ENCODE data around the gene CRYZL1.
"Not testable (repeated sequence)": the region's sequence is repeated elsewhere in the genome, so short reads cannot be mapped to it uniquely, and the experiment has no call there.

CRYZL1 gene

GRCh38 chr21:33641352-33642026, at the start of gene CRYZL1:
Gene CRYZL1, minus strand, starts transcription at chr21:33641741. Its CDS starts 10,190 bp downstream, at chr21:33631551.
- DNase-seq, result peak; percentile 99

DNA sequence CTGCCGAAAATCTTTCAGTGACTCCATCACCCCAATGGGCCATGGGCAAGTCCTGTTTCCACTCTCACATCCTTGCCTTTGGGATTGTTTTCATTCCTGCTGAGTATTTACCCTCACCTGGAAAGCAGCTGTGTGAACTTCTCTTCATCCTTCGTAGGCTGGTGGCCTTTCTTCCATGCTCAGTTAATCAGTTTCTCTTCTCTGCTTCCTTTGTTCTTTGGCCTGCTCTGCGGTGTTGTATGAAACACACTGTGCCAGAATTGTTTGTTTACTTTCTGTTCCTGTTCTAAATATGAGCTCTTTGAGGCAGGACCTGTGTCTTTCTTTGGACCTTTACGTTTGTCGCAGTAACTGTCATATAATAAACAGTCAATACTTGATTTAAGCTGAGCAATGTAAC, 49.3 kb upstream of the CRYZL1 start:
- no peak for DNase-seq

- no peak for DNase-seq
Observed at GRCh38 chr21:33688353-33688752, 46.8 kb upstream of the CRYZL1 start.

DNA sequence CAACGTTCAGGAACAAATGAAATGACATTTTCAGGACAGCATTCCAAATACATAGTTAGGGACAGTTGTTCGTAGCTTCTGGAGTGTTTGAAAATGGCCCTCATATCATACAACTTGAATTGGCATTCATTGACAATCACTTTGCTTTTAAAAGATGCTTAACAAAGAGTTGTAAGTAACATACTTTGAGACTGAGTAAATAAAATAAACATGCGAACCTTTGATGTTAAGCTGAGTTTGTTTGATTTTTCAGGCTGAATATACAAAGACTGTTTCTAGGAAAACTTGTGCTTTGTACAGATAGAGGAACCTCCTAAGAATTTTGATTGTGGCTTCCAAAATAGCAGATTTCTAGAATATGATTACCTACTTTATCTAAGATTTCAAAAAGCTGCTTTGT, 46.1 kb upstream of the CRYZL1 start:
- no peak for DNase-seq

- DNase-seq, result no peak
Observed at GRCh38 chr21:33686386-33686785, 44.8 kb upstream of the CRYZL1 start.

- DNase-seq, result no peak
Observed at GRCh38 chr21:33685613-33686197, 44.2 kb upstream of the CRYZL1 start.

DNA sequence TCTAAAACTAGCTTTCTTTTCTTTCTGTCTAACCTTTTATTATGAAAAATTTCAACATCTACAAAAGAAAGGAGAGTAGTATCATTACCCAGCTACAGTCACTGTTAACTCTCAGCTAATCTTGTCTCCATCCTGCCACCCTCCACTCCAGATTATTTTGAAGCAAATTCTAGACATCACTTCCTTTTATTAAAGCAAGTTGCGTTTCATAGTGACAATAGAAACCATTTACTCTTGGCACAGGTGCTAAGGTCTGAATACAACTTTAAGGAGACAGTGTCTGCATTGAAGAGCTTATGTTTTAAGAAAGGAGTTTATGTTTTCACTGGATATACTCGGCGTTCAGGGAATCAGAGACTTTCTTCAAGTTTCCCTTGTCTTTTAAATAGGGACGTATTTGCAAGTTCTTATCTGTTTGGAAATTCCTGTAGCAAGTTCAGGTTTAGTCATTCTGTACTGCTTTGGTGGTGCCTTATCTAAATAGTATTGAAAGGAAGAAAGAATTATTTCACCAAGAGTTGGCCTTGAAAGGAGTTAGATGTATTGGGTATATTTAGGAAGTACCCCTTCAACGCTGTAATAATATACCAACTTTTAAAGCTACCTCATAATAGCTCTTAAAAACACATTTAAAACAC, 43.5 kb upstream of the CRYZL1 start:
- no peak for DNase-seq

- DNase-seq, result no peak
Observed at GRCh38 chr21:33684068-33684467, 42.5 kb upstream of the CRYZL1 start.

- no peak for DNase-seq
Observed at GRCh38 chr21:33682992-33683627, 41.6 kb upstream of the CRYZL1 start.

DNA sequence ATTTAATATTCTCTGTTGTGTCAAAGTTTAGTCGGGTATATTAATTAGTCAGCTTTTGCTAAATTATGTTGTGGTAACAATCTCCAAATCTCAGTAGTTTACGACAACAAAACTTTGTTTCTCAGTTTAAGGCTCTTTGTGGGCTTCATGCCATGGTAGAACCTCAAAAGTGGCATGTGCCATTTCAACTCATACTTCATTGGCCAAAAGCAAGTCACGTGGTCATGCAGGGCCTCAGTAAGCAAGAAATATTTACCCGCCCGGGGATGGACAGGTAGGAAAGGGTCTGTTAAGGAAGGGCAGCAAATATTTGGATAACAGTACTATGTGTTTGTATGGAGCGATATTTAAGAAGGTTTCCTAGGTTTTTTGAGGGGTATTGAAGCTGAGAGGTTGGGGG, 39.3 kb upstream of the CRYZL1 start:
- DNase-seq, result no peak

DNA sequence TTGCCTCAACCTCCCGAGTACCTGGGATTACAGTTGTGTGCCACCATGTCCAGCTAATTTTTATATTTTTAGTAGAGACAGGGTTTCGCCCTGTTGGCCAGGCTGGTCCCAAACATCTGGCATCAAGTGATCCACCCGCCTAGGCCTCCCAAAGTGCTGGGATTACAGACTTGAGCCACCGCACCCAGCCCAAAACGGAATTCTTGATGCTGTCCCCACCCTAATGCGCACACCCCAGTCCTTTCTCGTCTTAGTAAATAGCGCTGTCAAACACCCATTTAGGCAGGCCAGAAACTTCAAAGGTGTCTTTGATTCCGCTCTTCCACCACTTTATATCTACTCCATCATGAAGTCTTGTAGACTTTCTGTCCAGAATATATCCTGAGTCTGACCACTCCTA, 35.9 kb upstream of the CRYZL1 start:
- DNase-seq, result no peak

DNA sequence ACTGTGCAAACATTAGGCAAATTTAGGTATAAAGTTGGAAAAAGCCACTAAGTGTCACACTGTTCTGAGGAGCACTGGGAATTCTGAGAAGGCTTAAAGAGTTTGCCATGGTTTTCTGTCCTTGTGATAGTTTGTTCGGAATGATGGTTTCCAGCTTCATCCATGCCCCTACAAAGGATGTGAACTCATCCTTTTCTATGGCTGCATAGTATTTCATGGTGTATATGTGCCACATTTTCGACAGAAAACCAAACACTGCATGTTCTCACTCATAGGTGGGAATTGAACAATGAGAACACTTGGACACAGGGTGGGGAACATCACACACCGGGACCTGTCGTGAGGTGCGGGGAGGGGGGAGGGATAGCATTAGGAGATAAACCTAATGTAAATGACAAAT, 35.1 kb upstream of the CRYZL1 start:
- not testable (repeated sequence) for DNase-seq

DNA sequence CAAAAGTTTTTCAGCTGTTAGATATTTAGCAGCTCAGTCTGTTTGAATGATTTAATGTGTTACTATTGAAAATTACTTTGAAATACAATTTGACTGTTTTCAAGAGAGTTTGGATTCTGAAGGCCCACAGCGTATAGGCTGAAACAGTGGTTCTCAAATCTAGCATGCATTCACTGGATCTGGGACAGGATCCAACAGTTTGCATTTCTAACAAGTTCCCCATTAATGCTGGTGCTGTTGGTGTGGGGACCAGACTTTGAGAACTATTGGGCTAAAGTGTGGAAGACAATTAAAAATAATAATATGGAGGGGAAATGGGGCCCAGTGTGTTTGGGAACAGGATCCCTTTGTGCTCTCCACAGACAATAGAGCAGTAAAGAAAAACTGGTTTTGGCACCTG, 32.7 kb upstream of the CRYZL1 start:
- DNase-seq, result no peak

- DNase-seq, result no peak
Observed at GRCh38 chr21:33673473-33673872, 31.9 kb upstream of the CRYZL1 start.

- no peak for DNase-seq
Observed at GRCh38 chr21:33670076-33670978, 28.8 kb upstream of the CRYZL1 start.

DNA sequence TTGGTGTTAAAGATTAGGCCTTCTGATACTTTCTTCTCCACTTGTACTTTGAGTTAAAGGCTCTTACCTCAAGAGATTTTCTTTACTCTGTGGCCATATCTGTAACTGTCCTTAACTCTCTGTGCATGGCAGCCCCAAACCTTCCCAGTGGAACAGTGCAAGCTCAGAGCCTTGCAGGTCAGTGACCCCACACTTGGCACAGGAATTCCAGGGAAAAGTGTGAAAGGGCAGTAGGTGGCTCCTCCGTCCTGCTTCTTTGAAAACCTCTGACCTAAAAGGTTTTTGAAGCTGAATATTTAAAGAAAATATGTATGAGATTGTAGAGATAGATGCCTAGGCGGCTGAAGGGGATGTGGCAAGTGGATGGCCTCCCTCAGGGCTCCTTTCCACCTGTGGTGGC, 27.1 kb upstream of the CRYZL1 start:
- DNase-seq, result no peak

- DNase-seq, result no peak
Observed at GRCh38 chr21:33668180-33668579, 26.6 kb upstream of the CRYZL1 start.

- DNase-seq, result no peak
Observed at GRCh38 chr21:33667636-33668035, 26.1 kb upstream of the CRYZL1 start.

DNA sequence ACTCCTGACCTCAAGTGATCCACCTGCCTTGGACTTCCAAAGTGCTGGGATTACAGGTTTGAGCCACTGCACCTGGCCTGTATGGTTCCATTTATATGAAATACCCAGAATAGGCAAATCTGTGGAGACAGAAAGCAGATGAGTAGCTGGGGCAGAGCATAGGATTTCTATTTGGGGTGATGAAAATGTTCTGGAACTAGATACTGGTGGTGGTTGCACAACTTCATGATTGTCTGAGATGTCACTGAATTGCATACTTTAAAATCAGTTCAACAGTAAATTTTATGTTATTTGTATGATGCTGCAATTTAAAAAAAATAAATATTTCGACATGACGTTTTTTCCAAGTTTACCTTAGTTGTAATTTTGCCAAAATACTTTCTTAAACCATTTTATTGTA, 24.6 kb upstream of the CRYZL1 start:
- DNase-seq, result no peak

- no peak for DNase-seq
Observed at GRCh38 chr21:33664135-33664534, 22.6 kb upstream of the CRYZL1 start.

DNA sequence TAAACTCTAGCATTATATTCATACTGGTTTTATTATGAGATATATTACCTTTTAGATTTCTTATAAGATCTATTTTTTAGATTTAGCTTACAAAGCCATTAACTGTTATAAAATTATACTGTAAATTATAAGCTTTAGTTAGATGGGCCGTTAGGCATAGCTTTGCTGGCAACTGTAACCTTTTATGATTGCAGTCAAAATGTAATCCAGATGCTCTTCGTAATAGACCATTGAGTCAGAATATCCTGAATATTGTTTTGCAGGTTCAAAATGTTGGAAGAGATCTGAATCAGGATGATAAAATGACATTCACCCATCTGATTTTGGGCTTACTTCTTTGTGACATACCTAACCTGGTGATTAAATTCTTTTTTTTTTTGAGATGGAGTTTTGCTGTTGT, 21.7 kb upstream of the CRYZL1 start:
- no peak for DNase-seq

DNA sequence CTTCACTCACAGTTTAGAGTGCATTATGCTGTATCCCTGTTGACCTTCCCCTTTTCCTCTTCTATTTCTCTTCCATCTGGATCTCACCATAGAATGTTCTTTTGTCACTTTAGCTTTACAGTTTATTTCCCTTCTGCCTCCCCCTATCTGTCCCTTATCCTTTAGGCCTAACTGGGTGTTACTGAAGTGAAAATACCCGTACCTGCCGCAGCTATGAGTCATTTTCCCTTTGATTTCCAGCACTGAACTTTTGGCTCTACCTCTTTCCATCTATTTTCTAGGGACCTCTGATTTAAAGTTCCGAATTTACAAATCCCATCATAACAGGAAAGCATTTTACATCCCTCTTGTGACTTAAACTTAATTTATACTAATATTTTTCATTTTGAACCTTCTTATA, 20.5 kb upstream of the CRYZL1 start:
- DNase-seq, result no peak

DNA sequence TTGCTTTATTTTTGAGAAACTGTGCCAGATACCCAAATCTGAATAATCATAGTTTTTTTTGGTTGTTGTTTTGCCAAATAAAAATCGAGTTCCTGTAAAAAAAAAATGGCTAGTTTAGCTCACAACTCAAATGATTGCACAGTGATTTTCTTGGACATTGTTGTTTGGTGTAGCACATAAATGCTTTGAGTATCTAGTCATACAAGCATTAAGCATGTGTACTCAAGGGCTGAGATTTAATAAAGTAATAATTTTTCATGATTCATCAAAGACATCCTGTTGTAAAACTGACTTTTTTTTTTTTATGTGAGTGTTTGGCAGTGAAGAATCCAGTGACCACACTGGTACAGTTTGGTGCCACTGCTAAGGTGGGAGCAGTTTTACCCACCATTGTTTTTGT, 19.6 kb upstream of the CRYZL1 start:
- no peak for DNase-seq

Measured in DMS 273 treated with DMSO at 0.1 percent for 48 hours (cell line).